ENCODE results near the gene KMT2E. TPM values are rescaled to one million over a fixed set of nuclear protein-coding genes. Genes with fewer than 3 reads are reported as not detected.
"Not testable (repeated sequence)": the region's sequence is repeated elsewhere in the genome, so short reads cannot be mapped to it uniquely, and the experiment has no call there.

Gene KMT2E
- total RNA-seq, 2 experiments from 2014 or later, result 95.1 to 105 TPM

- no peak for DNase-seq
- CTCF ChIA-PET, result interaction anchor here (0.8 to 5.8 kb wide), 6 partner anchors 9 to 73 kb away, joined by 3 to 82 read pairs (median 4); no protein-coding TSS in a partner anchor
- peak overlapping the region; percentile 87 for H3K27ac Mint-ChIP-seq
- POLR2A ChIA-PET, result interaction anchor here (0.7 to 13.8 kb wide), 5 partner anchors 9 to 161 kb away, joined by 3 to 373 read pairs (median 39); no protein-coding TSS in a partner anchor
- H3K27me3 Mint-ChIP-seq (ENCODE audit: low read depth), result no peaks in the 10 kb centered on the region
- peaks cover 64% of the 10 kb centered on the region for H3K36me3 Mint-ChIP-seq (ENCODE audit: low read depth)
- no peaks in the 10 kb centered on the region for H3K9me3 Mint-ChIP-seq (ENCODE audit: insufficient read depth)
- ATAC-seq, result no peak
- H3K4me3 Mint-ChIP-seq, result peak overlapping the region; percentile 99
- H3K4me1 Mint-ChIP-seq (ENCODE audit: low read depth), result peaks cover 52% of the 10 kb centered on the region
Measured at GRCh38 chr7:105017657-105018365, 3.8 kb downstream of the KMT2E start.

- CTCF ChIA-PET, result interaction anchor here (0.7 to 1.4 kb wide), 3 partner anchors 36 to 318 kb away, joined by 3 to 6 read pairs (median 3); no protein-coding TSS in a partner anchor
- peaks cover 59% of the 10 kb centered on the region for H3K36me3 Mint-ChIP-seq (ENCODE audit: low read depth)
- H3K4me1 Mint-ChIP-seq (ENCODE audit: low read depth), result peaks cover 58% of the 10 kb centered on the region
Measured at GRCh38 chr7:105019269-105019668, 5.3 kb downstream of the KMT2E start.

GRCh38 chr7:105020926-105021325 lies 6.9 kb downstream of the KMT2E start:
- ATAC-seq, result no peak
- peaks cover 72% of the 10 kb centered on the region for H3K4me1 Mint-ChIP-seq (ENCODE audit: low read depth)
- no peaks in the 10 kb centered on the region for H3K27me3 Mint-ChIP-seq (ENCODE audit: low read depth)
- no peak overlapping the region for H3K27ac Mint-ChIP-seq
- no peak overlapping the region for H3K4me3 Mint-ChIP-seq
- H3K36me3 Mint-ChIP-seq (ENCODE audit: low read depth), result peaks cover 46% of the 10 kb centered on the region
- no peaks in the 10 kb centered on the region for H3K9me3 Mint-ChIP-seq (ENCODE audit: insufficient read depth)
- DNase-seq, result no peak
- ChIA-PET POLR2A (no interaction called here), CTCF (interaction anchor here (1.1 kb wide), 1 partner anchor 12 kb away, joined by 4 read pairs; no protein-coding TSS in a partner anchor)

More at GRCh38 chr7:105019269-105019668, 5.3 kb downstream of the KMT2E start:
- H3K4me3 Mint-ChIP-seq, result no peak overlapping the region
- no peak for DNase-seq
- ATAC-seq, result no peak
- no peak overlapping the region for H3K27ac Mint-ChIP-seq
- no peaks in the 10 kb centered on the region for H3K27me3 Mint-ChIP-seq (ENCODE audit: low read depth)
- POLR2A ChIA-PET, result no interaction called here
- no peaks in the 10 kb centered on the region for H3K9me3 Mint-ChIP-seq (ENCODE audit: insufficient read depth)

- ChIA-PET POLR2A (no interaction called here), CTCF (interaction anchor here (1.1 kb wide), 1 partner anchor 12 kb away, joined by 4 read pairs; no protein-coding TSS in a partner anchor)
- Mint-ChIP-seq H3K27me3 (ENCODE audit: low read depth) (no peaks in the 10 kb centered on the region), H3K36me3 (ENCODE audit: low read depth) (peaks cover 46% of the 10 kb centered on the region), H3K4me1 (ENCODE audit: low read depth) (peaks cover 75% of the 10 kb centered on the region), H3K27ac (no peak overlapping the region), H3K9me3 (ENCODE audit: insufficient read depth) (no peaks in the 10 kb centered on the region), H3K4me3 (no peak overlapping the region)
- ATAC-seq (no peak), DNase-seq (no peak)
Measured at GRCh38 chr7:105021352-105021751, 7.3 kb downstream of the KMT2E start.

- POLR2A ChIA-PET, result no interaction called here
Measured at GRCh38 chr7:105021967-105022366, 8.0 kb downstream of the KMT2E start.

GRCh38 chr7:105022458-105022857 lies 8.5 kb downstream of the KMT2E start:
- Mint-ChIP-seq H3K4me3 (no peak overlapping the region), H3K4me1 (ENCODE audit: low read depth) (peaks cover 72% of the 10 kb centered on the region), H3K27me3 (ENCODE audit: low read depth) (no peaks in the 10 kb centered on the region), H3K9me3 (ENCODE audit: insufficient read depth) (no peaks in the 10 kb centered on the region), H3K36me3 (ENCODE audit: low read depth) (peaks cover 42% of the 10 kb centered on the region), H3K27ac (no peak overlapping the region)
- DNase-seq (no peak), ATAC-seq (no peak)
- POLR2A ChIA-PET, result no interaction called here
- CTCF ChIA-PET, result no interaction called here

More at GRCh38 chr7:105021967-105022366, 8.0 kb downstream of the KMT2E start:
- Mint-ChIP-seq H3K4me3 (no peak overlapping the region), H3K36me3 (ENCODE audit: low read depth) (peaks cover 43% of the 10 kb centered on the region), H3K27me3 (ENCODE audit: low read depth) (no peaks in the 10 kb centered on the region), H3K4me1 (ENCODE audit: low read depth) (peaks cover 72% of the 10 kb centered on the region), H3K27ac (no peak overlapping the region), H3K9me3 (ENCODE audit: insufficient read depth) (no peaks in the 10 kb centered on the region)
- DNase-seq (no peak), ATAC-seq (no peak)
- CTCF ChIA-PET, result no interaction called here

GRCh38 chr7:105024734-105025133 lies 10.7 kb downstream of the KMT2E start:
- POLR2A ChIA-PET, result interaction anchor here (1.7 kb wide), 1 partner anchor 11 kb away, joined by 10 read pairs; the partner anchor contains the start of gene KMT2E
- ATAC-seq, result peak; percentile 16
- CTCF ChIA-PET, result interaction anchor here (1.0 to 1.5 kb wide), 4 partner anchors 13 to 44 kb away, joined by 3 to 6 read pairs (median 4); no protein-coding TSS in a partner anchor

GRCh38 chr7:105026750-105027149 lies 12.7 kb downstream of the KMT2E start:
- no peak overlapping the region for H3K27ac Mint-ChIP-seq
- ATAC-seq (no peak), DNase-seq (no peak)
- H3K27me3 Mint-ChIP-seq (ENCODE audit: low read depth), result no peaks in the 10 kb centered on the region
- ChIA-PET CTCF (interaction anchor here (0.6 to 3.2 kb wide), 5 partner anchors 9 to 143 kb away, joined by 3 to 11 read pairs (median 4); no protein-coding TSS in a partner anchor), POLR2A (interaction anchor here (0.6 to 1.9 kb wide), 4 partner anchors 12 to 38 kb away, joined by 3 to 5 read pairs (median 3); partner anchors contain the start of gene KMT2E)
- H3K4me1 Mint-ChIP-seq (ENCODE audit: low read depth), result peaks cover 61% of the 10 kb centered on the region
- H3K4me3 Mint-ChIP-seq, result no peak overlapping the region
- H3K9me3 Mint-ChIP-seq (ENCODE audit: insufficient read depth), result no peaks in the 10 kb centered on the region
- peaks cover 46% of the 10 kb centered on the region for H3K36me3 Mint-ChIP-seq (ENCODE audit: low read depth)

More at GRCh38 chr7:105024734-105025133, 10.7 kb downstream of the KMT2E start:
- Mint-ChIP-seq H3K27ac (no peak overlapping the region), H3K36me3 (ENCODE audit: low read depth) (peaks cover 51% of the 10 kb centered on the region), H3K4me1 (ENCODE audit: low read depth) (peaks cover 72% of the 10 kb centered on the region), H3K4me3 (no peak overlapping the region), H3K27me3 (ENCODE audit: low read depth) (no peaks in the 10 kb centered on the region), H3K9me3 (ENCODE audit: insufficient read depth) (no peaks in the 10 kb centered on the region)
- DNase-seq, result no peak

- ATAC-seq (no peak), DNase-seq (no peak)
- Mint-ChIP-seq H3K27me3 (ENCODE audit: low read depth) (no peaks in the 10 kb centered on the region), H3K27ac (no peak overlapping the region), H3K9me3 (ENCODE audit: insufficient read depth) (no peaks in the 10 kb centered on the region), H3K36me3 (ENCODE audit: low read depth) (peaks cover 41% of the 10 kb centered on the region), H3K4me3 (no peak overlapping the region), H3K4me1 (ENCODE audit: low read depth) (peaks cover 57% of the 10 kb centered on the region)
- POLR2A ChIA-PET, result interaction anchor here (0.6 to 1.9 kb wide), 4 partner anchors 11 to 38 kb away, joined by 3 to 5 read pairs (median 3); no protein-coding TSS in a partner anchor
- CTCF ChIA-PET, result interaction anchor here (1.0 to 3.2 kb wide), 4 partner anchors 9 to 143 kb away, joined by 3 to 11 read pairs (median 4); no protein-coding TSS in a partner anchor
Measured at GRCh38 chr7:105027176-105027853, 13.3 kb downstream of the KMT2E start.

- H3K4me3 Mint-ChIP-seq, result no peak overlapping the region
- DNase-seq, result no peak
- no peak for ATAC-seq
- peaks cover 54% of the 10 kb centered on the region for H3K4me1 Mint-ChIP-seq (ENCODE audit: low read depth)
- no peak overlapping the region for H3K27ac Mint-ChIP-seq
- peaks cover 38% of the 10 kb centered on the region for H3K36me3 Mint-ChIP-seq (ENCODE audit: low read depth)
- ChIA-PET POLR2A (interaction anchor here (1.1 to 1.2 kb wide), 2 partner anchors 12 to 14 kb away, joined by 3 to 4 read pairs; partner anchors contain the start of gene KMT2E), CTCF (interaction anchor here (1.4 to 3.2 kb wide), 4 partner anchors 10 to 144 kb away, joined by 4 to 11 read pairs (median 4); no protein-coding TSS in a partner anchor)
- H3K9me3 Mint-ChIP-seq (ENCODE audit: insufficient read depth), result no peaks in the 10 kb centered on the region
- no peaks in the 10 kb centered on the region for H3K27me3 Mint-ChIP-seq (ENCODE audit: low read depth)
Measured at GRCh38 chr7:105028004-105028403, 14.0 kb downstream of the KMT2E start.

- Mint-ChIP-seq H3K36me3 (ENCODE audit: low read depth) (peaks cover 42% of the 10 kb centered on the region), H3K4me1 (ENCODE audit: low read depth) (peaks cover 57% of the 10 kb centered on the region)
- not testable (repeated sequence) for H3K27me3 Mint-ChIP-seq (ENCODE audit: low read depth); H3K4me3 Mint-ChIP-seq; H3K9me3 Mint-ChIP-seq (ENCODE audit: insufficient read depth); H3K27ac Mint-ChIP-seq; ATAC-seq; DNase-seq
- POLR2A ChIA-PET, result interaction anchor here (1.1 to 1.2 kb wide), 2 partner anchors 15 to 22 kb away, joined by 3 to 4 read pairs; partner anchors contain the start of gene KMT2E
- CTCF ChIA-PET, result interaction anchor here (1.4 to 3.2 kb wide), 2 partner anchors 46 to 48 kb away, joined by 4 to 11 read pairs; no protein-coding TSS in a partner anchor
Measured at GRCh38 chr7:105028941-105029340, 14.9 kb downstream of the KMT2E start.
